Measurements from ENCODE around the gene GCAT.

- TF ChIP-seq MXI1 (IDR thresholded peaks at IDR 0.05; ENCODE audit: borderline replicate concordance, low read depth, low read length), result no peak
- no peak for TF ChIP-seq CTCF (conservative IDR thresholded peaks at IDR 0.05; ENCODE audit: low read depth, low read length)
- TF ChIP-seq POLR2A (IDR thresholded peaks at IDR 0.05; ENCODE audit: low read depth, low read length), result no peak
- no peak for TF ChIP-seq SMC3 (IDR thresholded peaks at IDR 0.05; ENCODE audit: low read depth, low read length)
- no peak for TF ChIP-seq CHD1 (IDR thresholded peaks at IDR 0.05; ENCODE audit: low read depth, low read length)
- no peak for TF ChIP-seq RFX5 (IDR thresholded peaks at IDR 0.05; ENCODE audit: low read depth, low read length)
These were observed 45.3 kb upstream of the GCAT start for GRCh38 chr22:37762389-37762836.

Data from IMR-90 (cell line).